ENCODE results near the gene SLC5A9.
"Not testable (repeated sequence)": the region's sequence is repeated elsewhere in the genome, so short reads cannot be mapped to it uniquely, and the experiment has no call there.

GRCh38 chr1:48284696-48285420 is 62.3 kb downstream of the SLC5A9 start:
- TF ChIP-seq EZH2 (IDR thresholded peaks at IDR 0.05; ENCODE audit: borderline replicate concordance, insufficient read depth, low read depth, low read length, poor library complexity, severe bottlenecking) = not testable (repeated sequence)
- TF ChIP-seq, protein P1, sequence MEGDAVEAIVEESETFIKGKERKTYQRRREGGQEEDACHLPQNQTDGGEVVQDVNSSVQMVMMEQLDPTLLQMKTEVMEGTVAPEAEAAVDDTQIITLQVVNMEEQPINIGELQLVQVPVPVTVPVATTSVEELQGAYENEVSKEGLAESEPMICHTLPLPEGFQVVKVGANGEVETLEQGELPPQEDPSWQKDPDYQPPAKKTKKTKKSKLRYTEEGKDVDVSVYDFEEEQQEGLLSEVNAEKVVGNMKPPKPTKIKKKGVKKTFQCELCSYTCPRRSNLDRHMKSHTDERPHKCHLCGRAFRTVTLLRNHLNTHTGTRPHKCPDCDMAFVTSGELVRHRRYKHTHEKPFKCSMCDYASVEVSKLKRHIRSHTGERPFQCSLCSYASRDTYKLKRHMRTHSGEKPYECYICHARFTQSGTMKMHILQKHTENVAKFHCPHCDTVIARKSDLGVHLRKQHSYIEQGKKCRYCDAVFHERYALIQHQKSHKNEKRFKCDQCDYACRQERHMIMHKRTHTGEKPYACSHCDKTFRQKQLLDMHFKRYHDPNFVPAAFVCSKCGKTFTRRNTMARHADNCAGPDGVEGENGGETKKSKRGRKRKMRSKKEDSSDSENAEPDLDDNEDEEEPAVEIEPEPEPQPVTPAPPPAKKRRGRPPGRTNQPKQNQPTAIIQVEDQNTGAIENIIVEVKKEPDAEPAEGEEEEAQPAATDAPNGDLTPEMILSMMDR (IDR thresholded peaks at IDR 0.05) = not testable (repeated sequence)

Measured in B cell (primary cell).